Neuronal stem cell (in vitro differentiated cells): ENCODE results near the gene GUCA1A.

ENCODE experiments used
- DNase-seq: peaks from one replicate; pipeline ENCODE4 v3.0.0-alpha.2; 2013; ENCODE audit warnings: low spot score
- H2AFZ ChIP-seq: one replicate; pipeline ENCODE4 v1.6.1; 2013; ENCODE audit warnings: mild to moderate bottlenecking, low read length, inconsistent platforms
- H2AK5ac ChIP-seq: 2 replicates; pipeline ENCODE4 v1.6.1; 2013; ENCODE audit warnings: low read depth, mild to moderate bottlenecking, inconsistent platforms, low read length, moderate library complexity, mixed read lengths
- H2BK120ac ChIP-seq: 2 replicates; pipeline ENCODE4 v1.6.1; 2013; ENCODE audit warnings: low read depth, mild to moderate bottlenecking, inconsistent platforms, low read length, moderate library complexity, mixed read lengths
- H2BK12ac ChIP-seq: one replicate; pipeline ENCODE4 v1.6.1; 2013; ENCODE audit warnings: low read length, inconsistent platforms
- H2BK15ac ChIP-seq: 2 replicates; pipeline ENCODE4 v1.6.1; 2013; ENCODE audit warnings: mild to moderate bottlenecking, low read length, inconsistent platforms, mixed read lengths
- H2BK5ac ChIP-seq: one replicate; pipeline ENCODE4 v1.6.1; 2013; ENCODE audit warnings: inconsistent platforms, mild to moderate bottlenecking, low read length, moderate library complexity
- H3K14ac ChIP-seq: one replicate; pipeline ENCODE4 v1.6.1; 2013; ENCODE audit warnings: low read length, inconsistent platforms
- H3K18ac ChIP-seq: 2 replicates; pipeline ENCODE4 v1.6.1; 2013; ENCODE audit warnings: low read length, inconsistent platforms
- H3K23ac ChIP-seq: 2 replicates; pipeline ENCODE4 v1.6.1; 2013; ENCODE audit warnings: low read depth, mild to moderate bottlenecking, mixed read lengths, low read length, inconsistent platforms; ENCODE audit not compliant: poor library complexity
- H3K27ac ChIP-seq: replicated peaks from 3 replicates; pipeline ENCODE4 v1.5.1; 2013; ENCODE audit warnings: low read length, inconsistent platforms
- H3K27me3 ChIP-seq, 3 experiments: 2 replicates each; pipeline ENCODE4 v1.6.1; 2013; ENCODE audit warnings: low read length in 3 of 3, mild to moderate bottlenecking in 2 of 3, inconsistent platforms in 1 of 3, low read depth in 1 of 3, mixed read lengths in 1 of 3, moderate library complexity in 1 of 3; ENCODE audit not compliant: control insufficient read depth in 3 of 3, insufficient read depth in 3 of 3
- H3K36me3 ChIP-seq, 2 donors: replicated peaks in 1 of 2; 2 replicates each; pipeline ENCODE4 v1.6.1; 2013; ENCODE audit warnings: low read length in 2 of 2; ENCODE audit not compliant: control insufficient read depth in 2 of 2, insufficient read depth in 2 of 2
- H3K4ac ChIP-seq: 2 replicates; pipeline ENCODE4 v1.6.1; 2013; ENCODE audit warnings: inconsistent platforms, mild to moderate bottlenecking, low read length, moderate library complexity
- H3K4me1 ChIP-seq, 2 donors: 1 replicate in 1 of 2; 2 replicates in 1 of 2; pipeline ENCODE4 v1.6.1; 2013; ENCODE audit warnings: low read length in 2 of 2, low read depth in 1 of 2; ENCODE audit not compliant: control insufficient read depth in 2 of 2, insufficient read depth in 1 of 2
- H3K4me2 ChIP-seq: one replicate; pipeline ENCODE4 v1.6.1; 2013; ENCODE audit warnings: mild to moderate bottlenecking, low read length, inconsistent platforms; ENCODE audit not compliant: insufficient read depth, poor library complexity, severe bottlenecking
- H3K4me3 ChIP-seq, 2 donors: 2 replicates each; pipeline ENCODE4 v1.5.1; 2013; ENCODE audit warnings: low read length in 2 of 2, mild to moderate bottlenecking in 2 of 2, inconsistent platforms in 1 of 2, moderate library complexity in 1 of 2
- H3K79me1 ChIP-seq: one replicate; pipeline ENCODE4 v1.6.1; 2013; ENCODE audit warnings: low read depth, mild to moderate bottlenecking, inconsistent platforms, low read length, moderate library complexity
- H3K9ac ChIP-seq: one replicate; pipeline ENCODE4 v1.6.1; 2013; ENCODE audit warnings: mild to moderate bottlenecking, low read depth, low read length, inconsistent platforms; ENCODE audit not compliant: poor library complexity
- H3K9me3 ChIP-seq, 2 donors: replicated peaks in 1 of 2; 2 replicates each; pipeline versions ENCODE3 to v1.6.1; 2013; ENCODE audit warnings: low read length in 2 of 2, mild to moderate bottlenecking in 2 of 2, inconsistent platforms in 1 of 2, low read depth in 1 of 2, mixed read lengths in 1 of 2, moderate library complexity in 1 of 2; ENCODE audit not compliant: control insufficient read depth in 2 of 2, insufficient read depth in 1 of 2
- H4K8ac ChIP-seq: one replicate; pipeline ENCODE4 v1.6.1; 2013; ENCODE audit warnings: low read depth, mild to moderate bottlenecking, inconsistent platforms, low read length, moderate library complexity
- H4K91ac ChIP-seq: one replicate; pipeline ENCODE4 v1.6.1; 2013; ENCODE audit warnings: low read length, low read depth, mild to moderate bottlenecking, inconsistent platforms; ENCODE audit not compliant: poor library complexity
- WGBS, 2 donors: extraction: QIAGEN DNeasy Blood & Tissue Kit; methylation state at CpG; one replicate each; pipeline ENCODE4 v1.1.7; 2013; ENCODE audit warnings: missing lambda C conversion rate in 2 of 2, mixed read lengths in 1 of 2; ENCODE audit not compliant: insufficient read length in 2 of 2, insufficient replicate concordance in 1 of 2; ENCODE audit errors: extremely low coverage in 2 of 2; 5-methylcytosine and 5-hydroxymethylcytosine counted together

The GUCA1A gene

DNA sequence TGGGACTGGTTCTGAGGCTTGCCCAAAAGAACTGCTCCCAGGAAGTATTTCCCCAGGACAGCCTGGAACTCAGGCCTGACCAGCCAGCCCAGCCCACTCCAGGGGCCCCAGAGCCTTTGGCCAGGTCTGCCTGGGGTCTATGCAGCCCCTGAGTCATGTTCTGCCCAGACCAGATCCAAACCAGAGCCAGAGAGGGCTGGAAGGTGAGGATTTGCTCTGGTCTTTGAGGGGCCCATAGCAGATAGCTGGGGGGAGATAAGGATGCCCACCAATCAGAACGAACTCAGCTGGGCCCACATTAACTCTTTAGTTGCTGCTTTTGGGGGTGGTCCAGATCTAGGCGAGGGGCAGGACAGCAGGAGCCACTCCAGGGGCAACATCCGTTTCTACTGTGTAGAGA is 47.5 kb upstream of the GUCA1A start:
- no peak overlapping the region for H2AFZ ChIP-seq
- H3K27me3 ChIP-seq = peaks cover 0 to 19% (median 4%) of the 10 kb centered on the region in 3 experiments
- H3K27ac ChIP-seq = no peak overlapping the region
- no CpG with 5 or more reads among the region's 3 CpGs for WGBS, 2 donors
- H4K8ac ChIP-seq = no peak overlapping the region
- no peak overlapping the region for H3K9ac ChIP-seq
- no peak overlapping the region for H3K4me3 ChIP-seq
- H2BK12ac ChIP-seq = no peak overlapping the region
- H3K23ac ChIP-seq = no peak overlapping the region
- no peaks in the 10 kb centered on the region for H3K9me3 ChIP-seq
- DNase-seq = no peak
- H3K36me3 ChIP-seq = no peaks in the 10 kb centered on the region
- H2BK5ac ChIP-seq = peak overlapping the region; percentile 47
- no peak overlapping the region for H2BK120ac ChIP-seq
- H3K4me2 ChIP-seq = no peak overlapping the region
- no peaks in the 10 kb centered on the region for H3K79me1 ChIP-seq
- H2AK5ac ChIP-seq = no peak overlapping the region
- no peak overlapping the region for H3K14ac ChIP-seq
- H2BK15ac ChIP-seq = no peak overlapping the region
- no peak overlapping the region for H3K4ac ChIP-seq
- no peaks in the 10 kb centered on the region for H3K4me1 ChIP-seq
- H3K18ac ChIP-seq = peak overlapping the region; percentile 55
- H4K91ac ChIP-seq = no peak overlapping the region

DNA sequence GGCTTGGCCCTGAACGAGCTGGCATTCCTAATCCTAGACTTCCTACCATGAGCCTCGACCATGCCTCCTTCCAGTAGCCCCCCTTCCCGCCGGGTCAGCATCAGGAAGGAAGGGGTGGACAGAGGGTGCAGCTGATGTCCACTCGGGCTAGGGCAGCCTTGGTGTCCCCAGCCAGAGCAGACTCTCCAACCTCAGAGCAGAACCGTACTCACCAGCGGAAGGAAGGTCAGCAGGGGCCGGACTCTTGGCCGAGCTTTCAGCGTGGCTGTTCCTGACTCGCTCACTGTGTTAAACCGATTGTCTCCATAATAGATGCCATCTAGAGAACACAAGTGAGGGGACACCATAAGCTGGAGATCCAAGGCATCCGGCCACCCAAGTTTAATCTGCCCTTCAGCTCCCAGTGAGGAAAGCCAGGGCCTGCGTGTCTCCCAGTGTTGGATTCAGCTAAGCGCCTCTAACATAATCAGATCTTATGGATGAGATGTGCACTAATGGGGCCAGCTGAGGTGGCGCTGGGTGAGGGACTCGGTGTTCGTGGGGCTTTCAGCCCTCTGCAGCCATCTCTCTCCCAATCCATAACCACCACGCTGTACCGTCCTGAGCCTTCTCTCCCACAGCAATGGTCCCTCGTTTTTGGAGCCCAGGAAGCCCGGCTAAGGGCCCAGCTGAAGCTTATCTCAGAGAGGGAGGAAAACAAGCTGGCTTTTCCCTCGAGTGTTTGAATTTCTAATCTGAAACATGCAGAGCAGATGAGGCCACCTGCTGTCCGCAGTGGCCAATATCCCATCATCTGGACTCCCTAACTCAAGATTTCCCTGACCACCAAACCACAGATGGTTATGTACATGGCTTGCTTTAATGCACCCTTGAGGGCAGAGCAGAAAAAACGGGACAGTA is 44.5 kb upstream of the GUCA1A start:
- no peak overlapping the region for H2BK12ac ChIP-seq
- H3K23ac ChIP-seq = peak overlapping the region; percentile 45
- H4K91ac ChIP-seq = no peak overlapping the region
- H2BK120ac ChIP-seq = no peak overlapping the region
- no peak overlapping the region for H3K27ac ChIP-seq
- H3K79me1 ChIP-seq = no peaks in the 10 kb centered on the region
- no peak overlapping the region for H3K4me3 ChIP-seq
- peak overlapping the region; percentile 38 for H2AK5ac ChIP-seq
- DNase-seq = no peak
- H4K8ac ChIP-seq = peak overlapping the region; percentile 23
- no peak overlapping the region for H3K18ac ChIP-seq
- H2AFZ ChIP-seq = no peak overlapping the region
- H3K4me1 ChIP-seq = no peaks in the 10 kb centered on the region
- peaks cover 0 to 2% of the 10 kb centered on the region in 2 donors for H3K9me3 ChIP-seq
- H3K27me3 ChIP-seq = peaks cover 0 to 18% (median 4%) of the 10 kb centered on the region in 3 experiments
- no peaks in the 10 kb centered on the region for H3K36me3 ChIP-seq
- no peak overlapping the region for H3K4ac ChIP-seq
- peak overlapping the region; percentile 82 for H2BK5ac ChIP-seq
- peak overlapping the region; percentile 25 for H3K14ac ChIP-seq
- H3K4me2 ChIP-seq = no peak overlapping the region
- H2BK15ac ChIP-seq = peak overlapping the region; percentile 60
- WGBS, 2 donors = no CpG with 5 or more reads among the region's 25 CpGs
- H3K9ac ChIP-seq = no peak overlapping the region

DNA sequence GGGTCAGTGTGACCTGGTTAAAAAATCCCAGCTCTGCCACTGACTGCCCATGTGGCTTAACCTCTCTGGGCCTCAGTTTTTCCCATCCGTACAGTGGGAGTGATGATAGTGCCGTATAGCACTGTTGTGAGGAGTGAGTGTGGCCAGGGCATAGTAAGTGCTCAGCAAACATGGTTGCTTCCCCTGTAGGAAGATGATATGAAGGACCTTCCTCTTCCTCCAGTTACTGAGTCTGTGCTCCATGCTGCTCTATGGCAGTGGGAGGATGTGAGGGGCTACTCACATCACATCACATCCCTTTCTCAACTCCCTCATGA is 43.8 kb upstream of the GUCA1A start:
- H3K4ac ChIP-seq = peak overlapping the region; percentile 45
- no peak overlapping the region for H3K14ac ChIP-seq
- no peak overlapping the region for H4K91ac ChIP-seq
- no peak overlapping the region for H3K9ac ChIP-seq
- H2BK15ac ChIP-seq = peak overlapping the region; percentile 51
- peaks cover 0 to 2% of the 10 kb centered on the region in 2 donors for H3K9me3 ChIP-seq
- no peak overlapping the region for H3K4me3 ChIP-seq
- peaks cover 0 to 15% (median 4%) of the 10 kb centered on the region in 3 experiments for H3K27me3 ChIP-seq
- H2BK120ac ChIP-seq = no peak overlapping the region
- H3K18ac ChIP-seq = no peak overlapping the region
- peaks cover 0 to 1% of the 10 kb centered on the region in 2 donors for H3K4me1 ChIP-seq
- H2BK5ac ChIP-seq = peak overlapping the region; percentile 82
- H3K36me3 ChIP-seq = no peaks in the 10 kb centered on the region
- H4K8ac ChIP-seq = peak overlapping the region; percentile 23
- no peak overlapping the region for H3K23ac ChIP-seq
- H3K79me1 ChIP-seq = no peaks in the 10 kb centered on the region
- no peak overlapping the region for H2BK12ac ChIP-seq
- no peak overlapping the region for H2AFZ ChIP-seq
- H2AK5ac ChIP-seq = peak overlapping the region; percentile 38
- DNase-seq = no peak
- H3K4me2 ChIP-seq = no peak overlapping the region
- no CpG with 5 or more reads among the region's 2 CpGs for WGBS, 2 donors
- no peak overlapping the region for H3K27ac ChIP-seq

DNA sequence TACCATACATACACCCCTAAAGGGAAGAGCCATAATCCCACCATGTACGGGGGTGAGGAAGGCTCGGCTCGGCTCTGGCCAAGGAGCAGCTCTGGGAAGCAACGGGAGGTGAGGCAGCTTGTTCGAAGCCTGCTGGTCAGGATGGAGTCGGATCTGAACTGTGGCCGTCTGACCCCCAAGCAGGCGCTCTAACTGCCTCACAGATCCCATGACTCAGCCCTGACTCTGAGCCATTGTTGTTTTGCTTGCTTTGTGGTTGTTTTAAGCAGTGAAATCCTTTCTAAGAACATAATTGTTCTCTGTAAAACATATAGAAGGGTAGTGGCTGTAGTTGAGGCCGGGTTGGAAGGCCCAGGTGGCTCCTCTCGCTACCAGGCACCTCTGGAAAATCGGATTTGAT is 41.6 kb upstream of the GUCA1A start:
- Histone ChIP-seq H3K14ac (no peak overlapping the region), H2AFZ (peak overlapping the region; percentile 33), H2BK15ac (no peak overlapping the region), H3K18ac (no peak overlapping the region), H4K8ac (no peak overlapping the region), H2AK5ac (peak overlapping the region; percentile 50), H4K91ac (no peak overlapping the region), H3K27ac (no peak overlapping the region), H3K79me1 (no peaks in the 10 kb centered on the region), H2BK5ac (no peak overlapping the region), H3K9me3 (peaks cover 0 to 2% of the 10 kb centered on the region in 2 donors), H3K4me3 (no peak overlapping the region), H2BK120ac (no peak overlapping the region), H3K4ac (no peak overlapping the region), H3K27me3 (peaks cover 0 to 16% (median 4%) of the 10 kb centered on the region in 3 experiments), H3K4me1 (peaks cover 5 to 6% of the 10 kb centered on the region in 2 donors), H3K4me2 (no peak overlapping the region), H2BK12ac (no peak overlapping the region), H3K9ac (no peak overlapping the region), H3K36me3 (no peaks in the 10 kb centered on the region), H3K23ac (no peak overlapping the region)
- DNase-seq = no peak
- WGBS, 2 donors = no CpG with 5 or more reads among the region's 11 CpGs
